ENCODE measurements around the gene ECPAS.
A peak's percentile ranks its signal among the peaks of the same experiment; 100 is the strongest.

ECPAS gene, protein sequence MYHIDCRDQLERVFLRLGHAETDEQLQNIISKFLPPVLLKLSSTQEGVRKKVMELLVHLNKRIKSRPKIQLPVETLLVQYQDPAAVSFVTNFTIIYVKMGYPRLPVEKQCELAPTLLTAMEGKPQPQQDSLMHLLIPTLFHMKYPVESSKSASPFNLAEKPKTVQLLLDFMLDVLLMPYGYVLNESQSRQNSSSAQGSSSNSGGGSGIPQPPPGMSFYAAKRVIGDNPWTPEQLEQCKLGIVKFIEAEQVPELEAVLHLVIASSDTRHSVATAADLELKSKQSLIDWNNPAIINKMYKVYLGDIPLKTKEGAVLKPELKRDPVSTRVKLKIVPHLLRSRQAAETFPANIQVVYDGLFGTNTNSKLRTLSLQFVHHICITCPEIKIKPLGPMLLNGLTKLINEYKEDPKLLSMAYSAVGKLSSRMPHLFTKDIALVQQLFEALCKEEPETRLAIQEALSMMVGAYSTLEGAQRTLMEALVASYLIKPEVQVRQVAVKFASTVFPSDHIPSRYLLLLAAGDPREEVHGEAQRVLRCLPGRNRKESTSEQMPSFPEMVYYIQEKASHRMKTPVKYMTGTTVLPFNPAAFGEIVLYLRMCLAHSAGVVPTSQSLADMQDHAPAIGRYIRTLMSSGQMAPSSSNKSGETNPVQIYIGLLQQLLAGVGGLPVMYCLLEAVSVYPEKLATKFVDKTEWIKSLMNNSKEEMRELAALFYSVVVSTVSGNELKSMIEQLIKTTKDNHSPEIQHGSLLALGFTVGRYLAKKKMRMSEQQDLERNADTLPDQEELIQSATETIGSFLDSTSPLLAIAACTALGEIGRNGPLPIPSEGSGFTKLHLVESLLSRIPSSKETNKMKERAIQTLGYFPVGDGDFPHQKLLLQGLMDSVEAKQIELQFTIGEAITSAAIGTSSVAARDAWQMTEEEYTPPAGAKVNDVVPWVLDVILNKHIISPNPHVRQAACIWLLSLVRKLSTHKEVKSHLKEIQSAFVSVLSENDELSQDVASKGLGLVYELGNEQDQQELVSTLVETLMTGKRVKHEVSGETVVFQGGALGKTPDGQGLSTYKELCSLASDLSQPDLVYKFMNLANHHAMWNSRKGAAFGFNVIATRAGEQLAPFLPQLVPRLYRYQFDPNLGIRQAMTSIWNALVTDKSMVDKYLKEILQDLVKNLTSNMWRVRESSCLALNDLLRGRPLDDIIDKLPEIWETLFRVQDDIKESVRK (N-terminal part only)

DNA sequence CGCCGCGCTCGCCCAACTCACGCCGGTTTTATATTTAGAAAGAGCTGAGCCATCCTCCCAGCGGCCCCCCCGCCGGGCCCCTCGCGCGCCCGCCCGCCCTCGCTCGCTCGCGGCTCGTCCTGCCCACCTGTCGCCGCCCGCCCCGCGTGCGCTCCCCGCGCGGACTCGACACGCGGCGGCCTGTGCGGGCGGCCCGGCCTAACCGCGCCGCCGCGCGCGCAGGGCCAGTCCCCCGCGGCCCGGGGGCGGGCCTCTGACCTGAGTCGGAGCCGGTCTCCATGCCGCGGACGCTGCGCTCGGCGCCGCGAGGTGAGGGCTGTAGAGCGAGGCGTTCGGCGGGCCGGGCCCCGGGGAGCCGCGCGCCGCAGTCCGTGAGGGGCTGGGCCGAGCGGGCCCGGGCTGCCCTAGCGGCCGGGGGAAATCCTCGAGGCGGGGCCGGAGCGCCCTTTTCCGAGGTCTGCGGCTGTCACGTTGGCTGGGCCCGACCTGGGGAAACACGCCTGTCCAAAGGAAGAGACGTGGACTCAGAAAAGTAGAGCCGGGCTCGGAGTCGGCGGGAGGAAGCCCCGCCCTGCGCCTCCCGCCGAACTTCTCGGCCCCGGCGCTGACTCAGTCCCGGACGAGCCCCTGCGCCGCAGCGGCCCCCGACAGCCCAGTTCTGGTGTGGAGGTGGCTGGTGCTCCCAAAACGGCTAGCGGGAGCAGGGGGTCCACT, at the start of gene ECPAS:
Gene ECPAS, minus strand, starts transcription at position 526 of the 714 bp plus-strand sequence. CDS start 11,465 bp downstream, outside the sequence.
- peak within 1 kb of the TSS; percentile 82 for H3K4me3 ChIP-seq
- peak; percentile 86 for DNase-seq (ENCODE audit: low spot score)
- peak within 1 kb of the TSS; percentile 95 to 98 for H3K27ac ChIP-seq
- TF ChIP-seq, protein P1, sequence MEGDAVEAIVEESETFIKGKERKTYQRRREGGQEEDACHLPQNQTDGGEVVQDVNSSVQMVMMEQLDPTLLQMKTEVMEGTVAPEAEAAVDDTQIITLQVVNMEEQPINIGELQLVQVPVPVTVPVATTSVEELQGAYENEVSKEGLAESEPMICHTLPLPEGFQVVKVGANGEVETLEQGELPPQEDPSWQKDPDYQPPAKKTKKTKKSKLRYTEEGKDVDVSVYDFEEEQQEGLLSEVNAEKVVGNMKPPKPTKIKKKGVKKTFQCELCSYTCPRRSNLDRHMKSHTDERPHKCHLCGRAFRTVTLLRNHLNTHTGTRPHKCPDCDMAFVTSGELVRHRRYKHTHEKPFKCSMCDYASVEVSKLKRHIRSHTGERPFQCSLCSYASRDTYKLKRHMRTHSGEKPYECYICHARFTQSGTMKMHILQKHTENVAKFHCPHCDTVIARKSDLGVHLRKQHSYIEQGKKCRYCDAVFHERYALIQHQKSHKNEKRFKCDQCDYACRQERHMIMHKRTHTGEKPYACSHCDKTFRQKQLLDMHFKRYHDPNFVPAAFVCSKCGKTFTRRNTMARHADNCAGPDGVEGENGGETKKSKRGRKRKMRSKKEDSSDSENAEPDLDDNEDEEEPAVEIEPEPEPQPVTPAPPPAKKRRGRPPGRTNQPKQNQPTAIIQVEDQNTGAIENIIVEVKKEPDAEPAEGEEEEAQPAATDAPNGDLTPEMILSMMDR (IDR thresholded peaks at IDR 0.05): no peak

DNA sequence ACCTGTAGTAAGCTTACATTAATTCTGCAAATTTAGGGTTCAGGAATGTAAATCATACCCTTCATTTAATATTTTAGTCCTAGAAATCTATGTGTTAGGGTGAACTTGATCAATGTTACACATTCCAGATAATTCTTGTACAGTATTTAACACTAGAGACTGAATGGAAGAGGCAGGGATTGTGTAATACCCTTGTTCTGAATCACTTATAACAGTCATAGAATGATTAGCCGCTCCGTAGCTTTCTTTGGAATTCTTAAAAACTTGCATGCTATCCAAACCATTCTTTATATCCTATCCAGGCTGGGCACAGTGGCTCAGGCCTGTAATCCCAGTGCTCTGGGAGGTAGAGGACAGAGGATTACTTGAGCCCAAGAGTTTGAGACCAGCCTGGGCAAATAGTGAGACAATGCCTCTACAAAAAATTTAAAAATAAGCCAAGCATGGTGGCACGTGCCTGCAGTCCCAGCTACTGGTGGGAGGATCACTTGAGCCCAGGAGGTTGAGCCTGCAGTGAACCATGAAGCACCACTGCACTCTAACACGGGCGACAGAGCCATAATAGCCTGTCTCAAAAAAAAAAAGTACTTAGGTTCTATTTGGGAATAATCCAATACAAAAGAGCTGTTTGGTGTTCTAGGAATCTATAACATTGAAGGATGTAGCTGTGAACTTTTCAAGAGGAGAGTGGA, 49.1 kb upstream of the ECPAS start:
- no peak overlapping the region for H3K27ac ChIP-seq
- DNase-seq (ENCODE audit: low spot score): no peak
- TF ChIP-seq, protein P1 (IDR thresholded peaks at IDR 0.05): no peak
- no peak overlapping the region for H3K4me3 ChIP-seq

DNA sequence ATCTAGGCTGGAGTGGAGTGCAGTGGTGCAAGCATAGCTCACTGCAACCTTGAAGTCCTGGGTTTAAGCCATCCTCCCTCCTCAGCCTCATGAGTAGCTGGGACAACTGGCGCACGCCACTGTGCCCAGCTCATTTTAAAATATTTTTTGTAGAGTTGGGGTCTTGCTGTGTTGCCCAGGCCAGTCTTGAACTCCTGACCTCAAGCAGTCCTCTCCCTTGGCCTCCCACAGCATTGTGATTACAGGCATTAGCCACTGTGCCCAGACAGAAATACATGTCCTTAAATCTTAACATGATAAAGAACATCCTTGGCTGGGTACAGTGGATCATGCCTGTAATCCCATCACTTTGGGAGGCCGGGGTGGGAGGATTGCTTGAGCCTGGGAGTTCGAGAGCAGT, 47.5 kb upstream of the ECPAS start:
- TF ChIP-seq, protein P1 (IDR thresholded peaks at IDR 0.05): no peak

DNA sequence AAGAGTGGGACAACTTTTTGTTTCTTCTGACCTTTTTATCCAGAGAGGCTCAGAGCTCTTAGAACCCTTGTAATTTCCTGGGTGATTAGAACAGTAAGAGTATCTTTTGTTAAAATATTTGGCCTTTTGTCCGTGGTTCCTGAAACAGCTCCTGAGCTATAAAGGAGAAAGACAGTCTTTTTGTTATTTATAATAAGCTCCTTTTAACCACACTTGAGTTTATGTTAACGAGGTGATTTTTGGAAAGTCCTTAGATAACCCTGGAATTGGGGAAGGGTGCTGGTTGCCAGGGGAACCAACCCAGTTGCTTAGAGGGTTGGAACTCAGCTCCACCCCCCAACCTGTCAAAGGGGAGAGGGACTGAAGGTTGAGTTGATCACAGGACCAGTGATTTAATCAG, 45.6 kb upstream of the ECPAS start:
- Histone ChIP-seq H3K27ac (no peak overlapping the region), H3K4me3 (no peak overlapping the region)
- no peak for DNase-seq (ENCODE audit: low spot score)
- TF ChIP-seq, protein P1 (IDR thresholded peaks at IDR 0.05): no peak

More for the DNA sequence above, 47.5 kb upstream of the ECPAS start:
- H3K4me3 ChIP-seq: no peak overlapping the region
- no peak for DNase-seq (ENCODE audit: low spot score)
- H3K27ac ChIP-seq: no peak overlapping the region

DNA sequence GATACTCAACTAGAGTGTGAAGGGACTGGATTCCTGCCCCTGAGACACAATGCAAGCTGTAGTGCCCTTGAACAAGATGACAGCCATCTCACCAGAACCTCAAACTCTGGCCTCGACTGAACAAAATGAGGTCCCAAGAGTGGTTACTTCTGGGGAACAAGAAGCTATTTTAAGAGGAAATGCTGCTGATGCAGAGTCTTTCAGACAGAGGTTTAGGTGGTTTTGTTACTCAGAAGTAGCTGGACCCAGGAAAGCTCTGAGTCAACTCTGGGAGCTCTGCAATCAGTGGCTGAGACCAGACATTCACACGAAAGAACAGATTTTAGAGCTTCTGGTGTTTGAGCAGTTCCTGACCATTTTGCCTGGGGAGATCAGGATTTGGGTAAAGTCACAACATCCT, 43.2 kb upstream of the ECPAS start:
- H3K27ac ChIP-seq: no peak overlapping the region
- TF ChIP-seq, protein P1 (IDR thresholded peaks at IDR 0.05): no peak
- no peak overlapping the region for H3K4me3 ChIP-seq
- no peak for DNase-seq (ENCODE audit: low spot score)

Measured in coronary artery (tissue), 2 donors.